Neuronal stem cell (in vitro differentiated cells): ENCODE measurements around the gene ADGRF5.

Experiments
- DNase-seq: peaks from one replicate; pipeline ENCODE4 v3.0.0-alpha.2; 2013; ENCODE audit warnings: low spot score
- H2AFZ ChIP-seq: one replicate; pipeline ENCODE4 v1.6.1; 2013; ENCODE audit warnings: mild to moderate bottlenecking, low read length, inconsistent platforms
- H2AK5ac ChIP-seq: 2 replicates; pipeline ENCODE4 v1.6.1; 2013; ENCODE audit warnings: low read depth, mild to moderate bottlenecking, inconsistent platforms, low read length, moderate library complexity, mixed read lengths
- H2BK120ac ChIP-seq: 2 replicates; pipeline ENCODE4 v1.6.1; 2013; ENCODE audit warnings: low read depth, mild to moderate bottlenecking, inconsistent platforms, low read length, moderate library complexity, mixed read lengths
- H2BK12ac ChIP-seq: one replicate; pipeline ENCODE4 v1.6.1; 2013; ENCODE audit warnings: low read length, inconsistent platforms
- H2BK15ac ChIP-seq: 2 replicates; pipeline ENCODE4 v1.6.1; 2013; ENCODE audit warnings: mild to moderate bottlenecking, low read length, inconsistent platforms, mixed read lengths
- H2BK5ac ChIP-seq: one replicate; pipeline ENCODE4 v1.6.1; 2013; ENCODE audit warnings: inconsistent platforms, mild to moderate bottlenecking, low read length, moderate library complexity
- H3K14ac ChIP-seq: one replicate; pipeline ENCODE4 v1.6.1; 2013; ENCODE audit warnings: low read length, inconsistent platforms
- H3K18ac ChIP-seq: 2 replicates; pipeline ENCODE4 v1.6.1; 2013; ENCODE audit warnings: low read length, inconsistent platforms
- H3K23ac ChIP-seq: 2 replicates; pipeline ENCODE4 v1.6.1; 2013; ENCODE audit warnings: low read depth, mild to moderate bottlenecking, mixed read lengths, low read length, inconsistent platforms; ENCODE audit not compliant: poor library complexity
- H3K27ac ChIP-seq: replicated peaks from 3 replicates; pipeline ENCODE4 v1.5.1; 2013; ENCODE audit warnings: low read length, inconsistent platforms
- H3K27me3 ChIP-seq, 3 experiments: 2 replicates each; pipeline ENCODE4 v1.6.1; 2013; ENCODE audit warnings: low read length in 3 of 3, mild to moderate bottlenecking in 2 of 3, inconsistent platforms in 1 of 3, low read depth in 1 of 3, mixed read lengths in 1 of 3, moderate library complexity in 1 of 3; ENCODE audit not compliant: control insufficient read depth in 3 of 3, insufficient read depth in 3 of 3
- H3K36me3 ChIP-seq, 2 donors: replicated peaks in 1 of 2; 2 replicates each; pipeline ENCODE4 v1.6.1; 2013; ENCODE audit warnings: low read length in 2 of 2; ENCODE audit not compliant: control insufficient read depth in 2 of 2, insufficient read depth in 2 of 2
- H3K4ac ChIP-seq: 2 replicates; pipeline ENCODE4 v1.6.1; 2013; ENCODE audit warnings: inconsistent platforms, mild to moderate bottlenecking, low read length, moderate library complexity
- H3K4me1 ChIP-seq, 2 donors: 1 replicate in 1 of 2; 2 replicates in 1 of 2; pipeline ENCODE4 v1.6.1; 2013; ENCODE audit warnings: low read length in 2 of 2, low read depth in 1 of 2; ENCODE audit not compliant: control insufficient read depth in 2 of 2, insufficient read depth in 1 of 2
- H3K4me2 ChIP-seq: one replicate; pipeline ENCODE4 v1.6.1; 2013; ENCODE audit warnings: mild to moderate bottlenecking, low read length, inconsistent platforms; ENCODE audit not compliant: insufficient read depth, poor library complexity, severe bottlenecking
- H3K4me3 ChIP-seq, 2 donors: 2 replicates each; pipeline ENCODE4 v1.5.1; 2013; ENCODE audit warnings: low read length in 2 of 2, mild to moderate bottlenecking in 2 of 2, inconsistent platforms in 1 of 2, moderate library complexity in 1 of 2
- H3K79me1 ChIP-seq: one replicate; pipeline ENCODE4 v1.6.1; 2013; ENCODE audit warnings: low read depth, mild to moderate bottlenecking, inconsistent platforms, low read length, moderate library complexity
- H3K9ac ChIP-seq: one replicate; pipeline ENCODE4 v1.6.1; 2013; ENCODE audit warnings: mild to moderate bottlenecking, low read depth, low read length, inconsistent platforms; ENCODE audit not compliant: poor library complexity
- H3K9me3 ChIP-seq, 2 donors: replicated peaks in 1 of 2; 2 replicates each; pipeline versions ENCODE3 to v1.6.1; 2013; ENCODE audit warnings: low read length in 2 of 2, mild to moderate bottlenecking in 2 of 2, inconsistent platforms in 1 of 2, low read depth in 1 of 2, mixed read lengths in 1 of 2, moderate library complexity in 1 of 2; ENCODE audit not compliant: control insufficient read depth in 2 of 2, insufficient read depth in 1 of 2
- H4K8ac ChIP-seq: one replicate; pipeline ENCODE4 v1.6.1; 2013; ENCODE audit warnings: low read depth, mild to moderate bottlenecking, inconsistent platforms, low read length, moderate library complexity
- H4K91ac ChIP-seq: one replicate; pipeline ENCODE4 v1.6.1; 2013; ENCODE audit warnings: low read length, low read depth, mild to moderate bottlenecking, inconsistent platforms; ENCODE audit not compliant: poor library complexity
- WGBS, 2 donors: extraction: QIAGEN DNeasy Blood & Tissue Kit; methylation state at CpG; one replicate each; pipeline ENCODE4 v1.1.7; 2013; ENCODE audit warnings: missing lambda C conversion rate in 2 of 2, mixed read lengths in 1 of 2; ENCODE audit not compliant: insufficient read length in 2 of 2, insufficient replicate concordance in 1 of 2; ENCODE audit errors: extremely low coverage in 2 of 2; 5-methylcytosine and 5-hydroxymethylcytosine counted together

Gene ADGRF5

DNA sequence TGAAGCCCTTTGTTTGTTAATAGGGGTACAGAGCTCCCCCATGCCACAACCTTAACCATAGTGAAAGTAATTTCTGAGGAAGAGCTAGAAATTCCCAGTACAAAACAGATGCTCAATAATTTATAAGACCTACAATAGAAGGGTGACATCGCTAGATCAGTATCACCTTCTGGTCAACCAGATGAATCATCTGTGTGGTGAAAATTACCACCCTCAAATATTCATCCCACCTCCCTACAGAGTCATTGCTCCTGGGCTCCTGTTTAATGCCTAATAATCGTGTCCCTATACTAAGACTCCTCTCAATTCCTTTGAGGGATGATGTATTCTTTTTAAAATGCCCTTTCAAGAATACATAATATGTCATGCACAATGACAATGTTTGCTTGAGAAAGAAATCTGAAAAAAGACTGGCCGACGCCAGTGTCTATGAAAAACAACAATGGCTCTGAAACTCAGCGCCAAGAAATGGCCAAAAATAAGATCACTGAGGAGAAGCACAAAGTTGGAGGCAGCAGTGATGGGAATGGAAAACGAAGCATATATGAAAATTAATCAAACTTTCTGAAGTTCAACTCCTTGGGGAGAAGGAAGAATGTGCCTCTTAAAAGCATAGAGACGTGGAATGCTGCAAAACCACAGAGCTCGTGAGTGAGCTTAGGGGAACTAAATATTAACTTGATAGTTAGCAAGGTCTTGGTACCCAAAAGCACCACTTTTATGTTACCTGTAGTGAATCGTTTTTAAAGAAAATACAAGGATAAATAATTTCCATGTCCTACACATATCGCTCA lies 11.0 kb upstream of the ADGRF5 start:
- Histone ChIP-seq H3K36me3 (no peaks in the 10 kb centered on the region), H2BK12ac (no peak overlapping the region), H2AK5ac (no peak overlapping the region), H4K91ac (no peak overlapping the region), H2BK5ac (no peak overlapping the region), H3K27ac (no peak overlapping the region), H3K4me2 (no peak overlapping the region), H2BK15ac (no peak overlapping the region), H3K27me3 (peaks cover 0 to 2% (median 0%) of the 10 kb centered on the region in 3 experiments), H3K79me1 (no peaks in the 10 kb centered on the region), H4K8ac (no peak overlapping the region), H3K18ac (no peak overlapping the region), H3K23ac (no peak overlapping the region), H2AFZ (no peak overlapping the region), H3K4me3 (no peak overlapping the region), H3K9ac (no peak overlapping the region), H3K4me1 (peaks cover 0 to 2% of the 10 kb centered on the region in 2 donors), H3K9me3 (no peaks in the 10 kb centered on the region), H3K4ac (no peak overlapping the region), H3K14ac (no peak overlapping the region), H2BK120ac (no peak overlapping the region)
- DNase-seq, result no peak
- no CpG with 5 or more reads among the region's 10 CpGs for WGBS, 2 donors

- Histone ChIP-seq H2BK12ac (no peak overlapping the region), H3K9me3 (no peaks in the 10 kb centered on the region), H3K4me3 (no peak overlapping the region), H3K4me2 (no peak overlapping the region), H4K8ac (no peak overlapping the region), H3K18ac (no peak overlapping the region), H2AK5ac (no peak overlapping the region), H3K23ac (no peak overlapping the region), H2AFZ (no peak overlapping the region), H3K9ac (no peak overlapping the region), H3K27me3 (no peaks in the 10 kb centered on the region), H4K91ac (no peak overlapping the region), H3K14ac (no peak overlapping the region), H2BK15ac (no peak overlapping the region), H3K36me3 (no peaks in the 10 kb centered on the region), H3K27ac (no peak overlapping the region), H2BK120ac (no peak overlapping the region), H3K4me1 (peaks cover 0 to 2% of the 10 kb centered on the region in 2 donors), H2BK5ac (no peak overlapping the region), H3K4ac (no peak overlapping the region), H3K79me1 (no peaks in the 10 kb centered on the region)
- DNase-seq, result no peak
- no CpG with 5 or more reads among the region's 2 CpGs for WGBS, 2 donors
Observed at GRCh38 chr6:46931416-46931815, 9.7 kb upstream of the ADGRF5 start.

DNA sequence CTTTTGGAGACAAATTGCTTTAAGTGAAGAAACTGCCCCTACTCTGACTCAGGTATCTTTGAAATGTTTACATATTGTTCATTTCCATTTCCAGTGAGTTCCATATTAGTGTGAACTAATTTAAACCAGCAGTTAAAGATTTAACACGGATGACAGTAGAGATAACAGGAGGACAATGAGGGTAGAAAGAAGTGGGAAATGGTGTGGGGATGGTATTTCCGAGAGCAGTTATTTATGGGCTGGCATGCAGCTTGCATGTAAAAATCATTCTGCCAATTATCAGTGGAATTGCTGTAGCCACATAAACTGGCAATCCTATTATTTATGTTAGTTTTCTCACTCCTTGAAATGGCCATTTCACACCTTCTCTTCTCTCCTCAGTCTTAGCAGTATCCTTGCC lies 8.6 kb upstream of the ADGRF5 start:
- H2BK12ac ChIP-seq, result no peak overlapping the region
- no peak overlapping the region for H4K8ac ChIP-seq
- H4K91ac ChIP-seq, result no peak overlapping the region
- no peaks in the 10 kb centered on the region for H3K36me3 ChIP-seq
- H3K4me3 ChIP-seq, result no peak overlapping the region
- no peak overlapping the region for H2AK5ac ChIP-seq
- no peak overlapping the region for H3K9ac ChIP-seq
- DNase-seq, result no peak
- no peaks in the 10 kb centered on the region for H3K9me3 ChIP-seq
- no peak overlapping the region for H2BK15ac ChIP-seq
- no peak overlapping the region for H3K27ac ChIP-seq
- no peaks in the 10 kb centered on the region for H3K27me3 ChIP-seq
- H3K23ac ChIP-seq, result no peak overlapping the region
- no peak overlapping the region for H3K4ac ChIP-seq
- no peaks in the 10 kb centered on the region for H3K79me1 ChIP-seq
- H3K4me2 ChIP-seq, result no peak overlapping the region
- H3K14ac ChIP-seq, result no peak overlapping the region
- H3K4me1 ChIP-seq, result no peaks in the 10 kb centered on the region
- no peak overlapping the region for H2BK5ac ChIP-seq
- H2BK120ac ChIP-seq, result no peak overlapping the region
- H2AFZ ChIP-seq, result no peak overlapping the region
- H3K18ac ChIP-seq, result no peak overlapping the region
- WGBS, 2 donors, result no CpG with 5 or more reads among the region's 2 CpGs

- Histone ChIP-seq H3K4me3 (no peak overlapping the region), H3K14ac (no peak overlapping the region)
- WGBS, 2 donors, result no CpG with 5 or more reads among the region's 5 CpGs
Observed at GRCh38 chr6:46927066-46927465, 5.3 kb upstream of the ADGRF5 start.

More at GRCh38 chr6:46927066-46927465, 5.3 kb upstream of the ADGRF5 start:
- no peak overlapping the region for H4K91ac ChIP-seq
- H3K4me1 ChIP-seq, result no peaks in the 10 kb centered on the region
- H2BK120ac ChIP-seq, result no peak overlapping the region
- no peak for DNase-seq
- no peaks in the 10 kb centered on the region for H3K79me1 ChIP-seq
- no peak overlapping the region for H3K27ac ChIP-seq
- H3K18ac ChIP-seq, result no peak overlapping the region
- no peak overlapping the region for H2BK15ac ChIP-seq
- no peak overlapping the region for H3K4me2 ChIP-seq
- H3K9ac ChIP-seq, result no peak overlapping the region
- H3K36me3 ChIP-seq, result no peaks in the 10 kb centered on the region
- no peak overlapping the region for H2AK5ac ChIP-seq
- no peaks in the 10 kb centered on the region for H3K9me3 ChIP-seq
- no peak overlapping the region for H3K4ac ChIP-seq
- no peak overlapping the region for H2AFZ ChIP-seq
- no peak overlapping the region for H2BK12ac ChIP-seq
- no peak overlapping the region for H2BK5ac ChIP-seq
- no peaks in the 10 kb centered on the region for H3K27me3 ChIP-seq
- H4K8ac ChIP-seq, result no peak overlapping the region
- H3K23ac ChIP-seq, result no peak overlapping the region
